Stimulated activated CD4-positive, alpha-beta T cell treated with anti-CD3 and anti-CD28 coated beads, Interleukin-15, amount 100 ng/mL, for 24 hours (primary cell): ENCODE measurements around the gene ZCCHC9.
"Not testable (repeated sequence)": the region's sequence is repeated elsewhere in the genome, so short reads cannot be mapped to it uniquely, and the experiment has no call there.

Experiments used
- DNase-seq: peaks from one replicate; pipeline ENCODE4 v3.0.0-alpha.2; 2020

Gene ZCCHC9

DNA sequence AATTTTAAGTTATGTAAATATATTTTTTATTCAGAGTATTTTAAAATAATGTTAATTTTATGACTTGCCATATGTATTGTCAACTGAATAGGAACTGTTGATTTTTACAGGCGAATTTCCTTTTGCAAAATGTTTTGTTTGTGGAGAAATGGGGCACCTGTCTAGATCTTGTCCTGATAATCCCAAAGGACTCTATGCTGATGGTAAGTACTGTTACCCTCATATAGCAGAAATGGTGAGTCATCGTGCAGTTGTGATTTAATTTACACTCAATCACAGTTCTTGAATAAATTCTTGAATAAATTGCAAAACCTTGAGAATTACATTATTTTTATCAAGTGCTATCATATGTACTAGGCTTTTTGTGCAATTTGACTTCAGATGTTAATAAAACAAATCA, 7.4 kb downstream of the ZCCHC9 start:
- no peak for DNase-seq

DNA sequence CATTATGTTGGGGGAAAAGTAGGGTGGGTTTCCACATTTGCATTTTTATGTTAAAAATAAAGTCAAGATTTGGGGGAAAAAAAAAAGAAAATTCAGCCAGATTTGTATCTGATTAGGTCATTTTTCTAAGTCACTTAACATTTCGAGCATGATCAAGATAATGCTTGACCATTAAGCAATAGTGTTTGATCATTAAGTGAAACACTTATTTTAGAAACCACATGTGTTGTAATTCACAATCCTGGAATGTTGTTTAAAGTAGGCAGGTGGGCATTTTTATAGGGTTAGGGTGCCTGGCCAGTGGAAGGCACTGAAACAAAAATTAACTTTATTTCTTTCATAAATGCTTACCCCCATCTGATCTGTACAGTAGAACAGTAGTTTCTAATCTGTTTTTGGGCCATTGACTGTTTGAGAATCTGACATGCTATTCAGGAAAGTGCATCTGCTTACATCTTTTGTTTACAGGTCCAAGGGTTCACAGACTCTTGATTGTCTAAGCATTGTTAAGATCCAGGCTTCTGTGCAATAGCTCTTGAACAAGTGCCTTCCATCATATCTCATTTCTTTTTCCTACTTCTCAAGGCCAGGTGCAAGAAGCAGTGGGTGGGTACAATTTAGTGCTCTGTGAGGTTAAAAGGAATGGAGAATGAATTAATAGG, 9.1 kb downstream of the ZCCHC9 start:
- DNase-seq: no peak

DNA sequence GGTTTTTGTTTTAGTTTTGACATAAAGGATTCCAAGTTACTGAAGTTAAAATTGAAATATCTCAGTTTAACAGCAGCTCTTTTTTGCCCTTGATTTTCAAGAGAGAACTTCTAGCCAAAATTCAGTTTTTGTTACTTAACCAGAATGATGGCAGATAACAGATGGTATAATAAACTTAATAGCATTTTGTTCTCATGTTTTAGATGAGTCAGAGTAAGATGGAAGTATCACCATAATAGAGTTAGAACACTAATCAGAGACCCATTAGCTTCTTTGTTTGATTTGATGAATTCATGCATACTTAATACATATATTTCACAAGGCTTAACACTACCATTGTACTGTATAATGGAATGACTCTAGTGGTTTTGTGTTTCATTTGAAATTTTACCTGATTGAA, 11.9 kb downstream of the ZCCHC9 start:
- DNase-seq: no peak

DNA sequence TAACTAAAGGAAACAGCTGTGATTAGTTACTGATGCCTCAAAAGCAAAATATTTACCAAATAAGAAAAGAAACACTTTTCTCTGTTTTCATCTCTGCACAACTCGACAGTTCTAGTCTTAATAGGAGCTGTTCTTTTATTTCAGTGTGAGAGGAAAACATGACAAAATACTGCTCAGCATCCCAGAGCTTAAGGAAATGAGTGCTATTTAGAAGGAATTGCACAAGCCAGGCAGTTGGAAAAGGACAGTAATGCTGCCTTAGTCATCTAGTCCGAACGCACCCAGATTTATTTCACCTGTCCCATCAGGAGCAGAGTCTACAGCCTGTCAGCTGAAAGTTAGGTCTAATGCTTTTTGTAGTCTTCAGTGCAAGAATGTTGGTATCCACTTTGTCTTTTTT, 12.3 kb downstream of the ZCCHC9 start:
- DNase-seq: no peak

DNA sequence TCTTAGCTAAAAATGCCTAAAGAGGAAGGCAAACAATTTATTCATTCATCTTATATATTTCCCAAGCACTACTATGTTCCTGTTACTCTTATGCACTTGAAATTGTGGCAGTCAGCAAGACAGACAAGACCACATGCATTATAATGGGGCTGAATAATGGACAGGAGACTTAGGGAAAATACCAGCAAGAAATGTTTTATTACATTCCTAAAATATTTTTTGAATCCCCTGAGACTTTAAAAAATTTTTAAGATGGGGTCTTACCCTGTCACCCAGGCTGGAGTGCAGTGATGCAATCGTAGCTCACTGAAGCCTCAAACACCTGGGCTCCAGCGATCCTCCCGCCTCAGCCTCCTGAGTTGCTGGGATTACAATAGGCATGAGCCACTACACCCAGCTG, 13.2 kb downstream of the ZCCHC9 start:
- no peak for DNase-seq

DNA sequence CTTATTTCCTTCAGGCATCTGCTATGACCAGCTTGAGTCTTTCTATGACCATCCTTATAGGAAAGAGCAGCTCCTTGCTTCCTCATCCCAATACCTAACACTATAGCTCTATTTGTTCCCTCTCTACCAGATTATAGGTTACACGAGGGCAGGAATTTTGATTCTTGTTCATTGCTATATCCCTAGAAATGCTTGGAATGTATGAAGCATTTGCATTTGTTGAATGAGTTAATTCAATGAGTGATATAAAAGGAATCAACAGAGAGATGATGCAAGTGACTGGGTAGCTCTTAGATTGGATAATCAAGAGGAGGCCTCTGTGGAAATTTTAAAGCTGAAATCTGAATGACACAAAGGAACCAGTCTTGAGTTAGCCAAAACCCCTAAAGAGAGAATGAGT, 13.9 kb downstream of the ZCCHC9 start:
- DNase-seq: no peak

DNA sequence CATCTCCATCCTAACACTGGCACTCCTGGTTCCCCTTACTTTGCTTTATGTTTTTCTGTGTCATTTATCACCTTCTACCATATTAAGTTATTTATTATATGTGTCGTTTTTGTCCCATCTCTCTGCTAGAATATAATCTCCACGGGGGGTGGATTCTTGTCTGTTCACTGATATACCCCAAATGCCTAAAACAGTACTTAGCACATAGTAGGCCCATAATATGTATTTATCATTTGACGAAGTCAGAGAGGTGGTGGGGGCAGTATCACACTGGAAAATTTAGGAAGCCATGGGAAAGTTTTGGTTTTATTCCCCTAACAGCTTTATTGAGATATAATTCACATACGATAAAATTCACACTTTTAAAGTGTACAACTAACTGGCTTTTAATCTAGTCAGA, 14.4 kb downstream of the ZCCHC9 start:
- no peak for DNase-seq

DNA sequence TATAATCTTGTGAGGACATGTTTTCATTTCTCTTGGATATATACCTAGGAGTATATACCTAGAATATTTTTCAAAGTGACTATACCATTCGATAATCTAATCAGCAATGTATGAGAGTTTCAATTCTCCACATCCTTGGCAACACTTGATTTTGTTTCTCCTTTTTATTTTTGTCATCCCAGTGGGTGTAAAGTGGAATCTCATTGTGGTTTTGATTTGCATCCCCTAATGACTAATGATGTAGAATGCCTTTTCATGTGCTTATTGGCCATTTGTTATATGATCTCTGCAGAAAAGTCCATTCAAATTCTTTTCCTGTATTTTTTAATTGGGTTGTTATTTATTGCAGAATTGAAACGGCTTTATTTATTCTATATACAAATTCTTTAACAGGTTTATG, 15.2 kb downstream of the ZCCHC9 start:
- no peak for DNase-seq

DNA sequence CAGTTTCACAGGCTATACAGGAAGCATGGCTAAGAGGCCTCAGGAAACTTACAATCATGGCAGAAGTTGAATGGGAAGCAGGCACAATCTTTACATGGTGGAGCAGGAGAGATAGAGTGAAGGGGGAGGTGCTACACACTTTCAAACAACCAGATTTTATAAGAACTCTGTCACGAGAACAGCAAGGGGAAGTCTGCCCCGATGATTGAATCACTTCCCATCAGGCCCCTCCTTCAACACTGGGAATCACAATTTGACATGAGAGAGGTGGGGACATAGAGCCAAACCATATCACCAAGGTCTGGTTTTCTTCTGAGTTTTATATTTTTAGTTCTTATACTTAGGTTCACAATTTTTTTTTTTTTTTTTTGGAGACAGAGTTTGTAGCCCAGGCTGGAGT, 16.1 kb downstream of the ZCCHC9 start:
- DNase-seq: no peak

DNA sequence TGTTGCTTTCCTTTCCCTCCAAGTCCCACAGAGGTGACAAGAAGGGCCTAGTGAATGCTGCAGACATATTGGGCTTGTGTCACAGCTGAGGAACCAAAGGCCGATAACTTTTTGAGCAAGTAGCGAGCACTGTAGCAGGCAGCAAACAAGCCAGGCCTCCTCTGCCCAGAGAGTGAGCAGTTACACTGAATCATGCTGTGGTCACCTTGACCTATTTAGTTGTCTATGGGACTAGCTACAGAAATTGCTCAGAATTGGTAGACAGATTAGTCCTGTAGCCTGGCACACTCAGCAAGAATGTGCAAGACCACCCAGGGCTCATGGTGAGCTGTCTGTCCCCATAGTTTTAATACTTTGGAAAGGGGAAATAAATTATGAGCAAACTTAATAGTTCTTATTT, 25.2 kb downstream of the ZCCHC9 start:
- DNase-seq: no peak

DNA sequence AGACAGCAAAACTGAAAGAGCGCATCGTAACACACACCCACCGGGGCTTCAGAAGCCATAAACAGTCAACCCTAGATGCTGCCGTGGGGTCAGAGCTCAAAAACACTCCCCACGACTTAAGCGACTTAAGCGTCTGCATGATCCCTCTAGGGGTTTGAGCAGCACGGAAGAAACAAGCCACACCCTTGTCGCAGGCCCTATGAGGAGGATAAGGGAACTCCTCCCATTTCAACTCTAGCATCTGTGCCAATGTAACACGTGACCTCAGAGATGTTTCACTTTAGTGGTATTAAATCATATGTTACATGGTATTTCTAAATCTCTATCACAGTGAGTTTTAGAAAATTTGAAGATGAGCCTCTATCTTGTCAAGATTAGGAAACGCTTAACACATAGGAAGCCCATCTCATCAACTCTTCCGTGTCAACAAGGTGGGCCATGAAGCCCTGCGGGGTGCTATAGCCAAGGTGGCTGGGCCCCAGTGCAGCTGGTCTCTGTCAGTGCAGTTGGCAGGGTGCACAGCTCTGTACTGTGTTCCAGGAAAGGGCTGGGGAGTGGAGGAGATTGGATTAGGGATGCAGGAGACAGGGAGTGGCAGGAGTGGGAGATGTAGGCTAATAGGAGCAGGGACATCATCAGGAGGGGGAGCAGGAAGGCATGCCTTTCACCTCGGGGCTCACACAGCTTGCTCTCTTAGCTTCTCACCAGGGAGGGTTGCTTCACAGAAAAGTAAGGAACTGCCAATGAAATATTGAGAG, 33.1 kb downstream of the ZCCHC9 start:
- no peak for DNase-seq

DNA sequence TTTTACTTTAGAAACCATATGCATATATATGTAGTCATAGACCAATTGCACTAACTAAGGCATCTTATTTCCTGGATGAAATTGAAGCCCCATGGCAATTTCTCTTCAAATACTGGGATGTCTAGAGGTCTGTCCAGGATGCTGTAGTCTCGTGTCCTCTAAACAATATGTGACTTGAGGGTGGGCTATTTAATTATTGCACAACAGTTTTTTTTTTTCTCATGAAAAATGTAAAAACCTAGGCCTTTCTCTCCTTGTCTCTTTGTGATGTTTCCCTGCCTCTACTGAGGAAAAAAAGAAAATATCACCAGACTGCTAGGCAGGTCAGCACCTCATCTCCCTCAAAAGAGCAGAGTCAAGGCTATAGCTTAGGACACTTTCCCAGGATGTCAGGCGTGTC, 34.6 kb downstream of the ZCCHC9 start:
- DNase-seq: no peak

DNA sequence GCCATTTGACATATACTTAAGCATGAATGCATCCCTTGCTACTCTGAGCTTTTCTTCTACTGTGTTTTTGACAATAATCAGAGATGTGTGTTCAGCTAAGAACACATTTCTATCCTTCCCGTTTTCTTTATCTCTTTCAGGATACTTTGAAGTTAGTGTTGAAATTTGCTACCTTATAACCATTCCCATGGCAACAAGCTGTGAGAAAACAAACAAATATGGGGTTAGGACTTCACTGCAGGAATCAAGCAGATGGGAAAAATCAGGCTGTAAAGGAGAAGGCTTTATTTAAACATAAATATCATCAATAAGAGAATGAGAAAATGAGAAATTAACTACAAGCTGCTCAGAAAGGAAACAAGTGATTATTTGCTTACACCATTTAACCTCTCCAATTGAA, 35.2 kb downstream of the ZCCHC9 start:
- DNase-seq: no peak

DNA sequence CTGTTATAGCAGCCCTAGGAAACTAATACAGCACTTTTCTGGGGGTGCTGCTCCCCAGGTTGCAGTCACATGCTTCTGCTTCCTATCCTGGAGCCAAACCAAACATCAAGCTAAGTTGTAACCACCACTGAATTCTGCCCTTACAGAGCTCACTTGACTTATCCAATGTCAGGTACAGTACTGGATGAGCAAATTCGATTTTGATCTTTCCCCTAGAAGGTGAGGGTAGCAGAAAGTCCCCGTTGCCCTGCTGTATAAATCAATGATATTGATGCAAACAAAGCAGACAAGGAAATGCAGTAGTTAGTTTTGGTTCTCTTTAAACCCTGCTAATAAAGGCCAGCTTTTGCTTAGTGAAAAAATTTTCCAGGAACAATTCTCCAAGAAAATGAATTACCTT, 36.4 kb downstream of the ZCCHC9 start:
- no peak for DNase-seq

DNA sequence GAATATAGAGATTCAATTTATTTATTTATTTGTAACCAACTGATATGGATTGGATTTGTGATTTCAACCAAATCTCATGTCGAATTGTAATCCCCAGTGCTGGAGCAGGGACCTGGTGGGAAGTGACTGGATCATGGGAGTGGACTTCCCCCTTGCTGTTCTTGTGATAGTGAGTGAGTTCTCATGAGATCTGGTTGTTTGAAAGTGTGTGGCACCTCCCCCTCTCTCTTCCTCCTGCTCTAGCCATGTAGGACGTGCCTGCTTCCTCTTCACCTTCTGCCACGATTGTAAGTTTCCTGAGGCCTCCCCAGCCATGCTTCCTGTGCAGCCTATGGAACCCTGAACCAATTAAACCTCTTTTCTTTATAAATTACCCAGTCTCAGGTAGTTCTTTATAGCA, 36.8 kb downstream of the ZCCHC9 start:
- not testable (repeated sequence) for DNase-seq

DNA sequence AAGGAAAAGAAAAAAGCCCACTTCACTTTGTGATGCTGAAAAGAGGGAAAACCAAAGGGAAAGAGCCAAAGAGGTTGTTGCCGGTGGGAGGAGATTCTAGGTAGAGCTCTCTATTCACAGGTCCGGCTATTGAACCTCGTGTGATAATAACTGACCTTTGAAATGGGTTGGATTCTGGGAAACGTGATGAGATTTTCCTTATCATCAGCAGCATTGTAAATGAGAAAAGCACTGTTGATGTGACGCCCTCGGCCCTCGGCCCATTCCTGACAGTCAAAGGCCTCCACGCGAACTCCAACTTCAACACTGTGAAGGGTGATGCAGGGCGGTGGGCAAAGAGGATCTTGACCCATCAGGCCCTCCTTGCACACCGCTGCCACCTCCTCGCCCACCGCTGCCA, 43.3 kb downstream of the ZCCHC9 start:
- DNase-seq: no peak

DNA sequence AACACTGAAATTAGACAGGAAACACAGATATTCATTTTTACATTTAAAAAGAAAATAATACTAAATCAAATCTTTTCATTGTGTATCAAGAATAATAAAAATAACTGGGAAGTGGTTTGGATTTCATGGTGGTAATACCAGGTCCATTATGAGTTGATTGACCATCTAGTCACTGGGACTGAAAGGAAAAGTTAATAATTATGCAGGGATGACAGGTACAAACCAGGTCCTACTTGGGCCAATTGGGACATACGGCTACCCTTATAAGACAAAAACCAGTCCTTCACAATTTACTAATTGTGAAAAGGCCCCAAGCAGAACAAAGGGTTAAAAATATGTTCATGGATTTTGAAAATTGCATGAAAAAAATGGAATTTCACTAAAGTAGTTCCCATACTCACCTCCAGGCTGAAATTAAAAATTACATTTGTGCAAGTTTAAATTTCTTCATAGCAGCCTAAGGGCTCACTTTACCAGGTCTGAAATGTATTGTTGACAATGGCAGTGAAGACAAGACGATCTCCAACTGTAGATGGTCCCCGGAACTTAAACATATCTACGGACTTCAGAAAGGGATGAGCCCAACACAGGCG, 44.1 kb downstream of the ZCCHC9 start:
- DNase-seq: no peak

DNA sequence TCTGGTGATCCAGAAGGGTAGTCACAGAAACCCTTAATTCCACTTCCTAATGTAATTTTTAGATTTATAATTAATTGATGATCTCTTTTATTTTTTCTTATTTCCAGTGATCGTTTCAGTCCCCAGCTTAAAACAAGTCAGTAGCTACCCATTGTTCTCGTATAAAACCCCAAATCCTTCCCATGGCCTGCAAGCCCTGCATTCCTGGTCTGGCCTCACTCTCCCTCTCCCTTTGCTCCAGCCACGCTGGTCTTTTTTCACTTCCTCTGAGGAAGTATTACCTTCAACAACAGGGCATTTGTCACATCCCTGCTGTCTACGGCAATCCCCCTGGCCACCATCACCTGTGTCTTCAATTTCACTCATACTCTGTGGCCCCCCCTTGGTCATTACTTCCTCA, 47.8 kb downstream of the ZCCHC9 start:
- no peak for DNase-seq

DNA sequence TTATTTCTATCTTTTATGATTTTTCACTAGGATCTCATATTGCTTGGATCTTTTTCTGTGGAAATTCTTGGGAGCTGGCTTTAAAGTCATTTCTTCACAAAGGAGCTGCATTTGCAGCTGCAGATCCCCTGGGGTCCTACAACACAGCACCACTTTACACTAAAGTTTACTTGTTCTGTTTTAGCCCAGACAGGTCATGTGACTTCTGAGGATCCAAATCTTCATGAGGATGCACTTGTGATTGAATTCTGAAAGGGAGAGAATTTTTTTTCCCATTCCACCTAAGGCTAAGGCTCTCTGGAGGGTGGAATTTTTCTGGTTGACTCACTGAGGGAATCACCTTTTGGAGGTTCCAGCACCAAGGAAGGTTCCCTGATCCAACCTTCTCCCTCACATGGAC, 49.1 kb downstream of the ZCCHC9 start:
- no peak for DNase-seq

DNA sequence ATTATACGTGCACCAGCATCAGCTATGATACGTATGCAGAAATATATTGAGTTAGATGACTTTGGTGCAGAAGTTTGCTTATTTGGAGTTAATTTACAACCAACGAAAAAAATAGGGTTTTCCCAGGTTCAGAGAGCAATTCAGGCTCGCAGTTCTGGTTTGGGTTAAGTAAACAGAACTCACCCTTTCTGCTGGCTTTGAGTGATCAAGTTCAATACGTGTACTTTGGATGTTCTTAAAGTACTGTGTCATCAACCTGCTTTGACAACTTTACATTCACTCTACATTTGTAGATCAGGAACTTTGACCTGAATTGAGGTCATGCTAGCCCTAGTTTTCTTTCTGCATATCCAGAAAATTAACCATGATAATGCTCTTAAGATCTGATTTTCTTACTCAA, 51.8 kb downstream of the ZCCHC9 start:
- DNase-seq: no peak

DNA sequence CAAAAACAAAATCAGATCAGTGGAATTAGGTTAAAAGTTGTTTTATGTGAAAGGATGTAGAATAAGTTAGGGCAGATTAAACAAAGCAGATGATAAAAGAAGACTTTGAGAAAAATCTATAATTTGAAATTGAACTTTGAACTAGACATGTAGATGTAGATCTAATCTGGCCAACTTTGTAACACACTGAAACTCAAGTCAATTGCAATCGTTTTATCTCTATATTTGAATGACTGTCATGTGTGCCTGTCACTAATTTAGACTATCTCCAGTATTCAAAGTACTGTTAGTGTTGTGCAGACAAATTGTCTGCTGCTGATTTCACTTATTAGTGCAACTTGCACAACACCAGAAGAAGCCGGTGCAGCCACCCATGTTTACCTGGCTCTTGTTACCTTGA, 52.7 kb downstream of the ZCCHC9 start:
- DNase-seq: no peak

DNA sequence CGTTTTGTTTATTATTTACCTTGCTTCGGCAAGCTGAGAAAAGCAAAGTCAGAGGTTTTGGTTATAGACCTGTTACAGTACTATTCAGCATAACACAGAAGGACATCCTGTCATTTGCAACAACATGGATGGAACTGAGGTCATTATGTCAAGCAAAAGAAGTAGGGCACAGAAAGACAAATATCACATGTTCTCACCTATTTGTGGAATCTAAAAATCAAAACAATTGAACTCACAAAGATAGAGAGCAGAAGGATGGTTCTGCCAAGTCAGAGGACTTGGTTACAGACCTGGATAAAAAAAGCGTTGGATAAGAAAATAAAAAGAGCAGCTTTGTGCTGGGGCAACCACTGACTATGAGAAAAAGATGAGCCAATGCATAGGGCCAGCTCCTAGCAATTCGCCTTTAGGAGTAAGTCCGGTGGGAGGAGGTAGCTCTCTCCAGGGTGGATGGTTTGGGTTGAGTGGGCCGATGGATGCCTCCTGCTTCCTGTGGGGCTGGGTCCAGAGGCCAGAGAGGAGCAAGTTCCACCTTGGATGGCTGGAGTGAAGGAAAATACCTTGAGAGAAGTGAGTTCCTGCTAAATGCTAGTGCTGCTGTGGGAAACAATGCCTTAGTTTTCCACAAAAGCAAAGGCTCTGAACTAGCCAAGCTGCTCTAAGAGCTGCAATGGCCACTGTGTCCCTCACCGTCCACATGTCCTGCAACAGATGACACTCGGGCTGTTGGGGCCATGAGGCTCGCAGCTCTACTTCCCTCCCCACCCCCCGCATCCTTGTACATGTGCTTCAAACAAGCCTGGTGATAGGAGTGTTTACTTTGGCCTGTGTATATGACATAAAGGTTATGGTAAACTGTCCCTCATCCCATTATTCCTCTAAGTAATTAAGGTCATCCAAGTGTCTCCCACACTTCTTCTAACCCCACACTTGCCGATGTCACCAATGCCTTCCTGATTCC, 54.2 kb downstream of the ZCCHC9 start:
- no peak for DNase-seq

DNA sequence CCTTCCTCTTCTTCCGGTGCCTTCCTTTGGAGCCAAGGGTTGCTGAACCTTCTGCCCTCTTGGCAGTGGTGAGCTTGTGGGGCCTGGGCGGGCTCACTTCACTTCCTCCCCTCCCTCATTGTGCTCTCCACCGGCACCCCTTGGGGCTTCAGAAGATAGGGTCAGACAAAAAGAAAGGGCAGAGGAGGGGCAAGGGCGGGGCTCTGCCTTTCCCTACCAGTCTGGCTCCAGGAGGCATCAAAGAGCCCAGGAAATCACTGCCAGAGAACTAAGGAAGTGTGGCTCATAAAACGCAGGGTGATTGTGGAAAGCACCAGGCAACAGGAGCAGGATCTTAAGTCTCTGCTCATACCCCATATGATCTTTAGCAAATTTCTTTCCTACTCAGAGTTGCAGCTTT, 57.7 kb downstream of the ZCCHC9 start:
- DNase-seq: no peak
